HCT116 (cell line): Measurements from ENCODE around the gene VPS25. TPM values are rescaled to one million over a fixed set of nuclear protein-coding genes. Genes with fewer than 3 reads are reported as not detected.

Experiments
- ATAC-seq: fragments of 200-7000 bp; cut with Tn5 transposase; 2 replicates; pipeline ENCODE4 v1.9.1; 2020; ENCODE audit warnings: mild to moderate bottlenecking, moderate library complexity
- BruUV-seq: library from RNA; stranded (reverse); fragments of 400-500 nt; replicated peaks from 2 replicates; lab custom pipeline; 2021; lab: Mats Ljungman, UMichigan
- CTCF ChIA-PET: fragments of 300-600 bp; sonication (Branson Sonifier 250); formaldehyde crosslinking; loops from one replicate; lab custom pipeline; 2021; ENCODE audit warnings: antibody characterized with exemption; lab: Charles Lee
- POLR2A ChIA-PET: fragments of 300-600, 350-600 bp; sonication (Branson Sonifier 250); formaldehyde crosslinking; loops from one replicate; lab custom pipeline; 2021; ENCODE audit warnings: antibody characterized with exemption; lab: Charles Lee
- RAD21 ChIA-PET, 2 experiments: fragments of 300-600 bp; sonication (Branson Sonifier 250); formaldehyde crosslinking; loops; one replicate each; lab custom pipeline; 2023; ENCODE audit warnings: low total read pairs in 2 of 2; ENCODE audit not compliant: uncharacterized antibody in 2 of 2, unreplicated experiment in 2 of 2, low non-redundant PET in 1 of 2; lab: Charles Lee
- DNase-seq: peaks from one replicate; pipeline ENCODE4 v3.0.0-alpha.2; 2010; ENCODE audit warnings: low read depth, low spot score
- H2AFZ ChIP-seq: fragments of 200-600 bp; shearing (Covaris generic), sonication (generic); 2 replicates; pipeline ENCODE4 v1.6.1; 2017; ENCODE audit warnings: low read depth, mixed run types, mixed read lengths, antibody characterized with exemption, low read length; ENCODE audit not compliant: poor library complexity, severe bottlenecking
- H3K27ac ChIP-seq: 2 replicates; pipeline ENCODE4 v1.5.1; 2012; ENCODE audit warnings: low read depth, low read length
- H3K27me3 ChIP-seq: fragments of 200-600 bp; sonication (generic); 2 replicates; pipeline ENCODE4 v1.6.1; 2016; ENCODE audit warnings: mixed run types, low read length, mixed read lengths; ENCODE audit not compliant: insufficient read depth
- H3K36me3 ChIP-seq, 2 experiments: fragments of 200-500 bp in 1 of 2; fragments of 200-600 bp in 1 of 2; sonication (Bioruptor generic) in 1 of 2; sonication (generic) in 1 of 2; 2 replicates each; pipeline versions ENCODE4 v1.5.1 to v1.6.1; 2014 to 2016; ENCODE audit warnings: low read length in 2 of 2, inconsistent platforms in 1 of 2, mixed read lengths in 1 of 2, mixed run types in 1 of 2; ENCODE audit not compliant: insufficient read depth in 2 of 2, control insufficient read depth in 1 of 2
- H3K4me1 ChIP-seq, 2 experiments: fragments of 200-600 bp in 1 of 2; sonication (generic) in 1 of 2; 2 replicates each; pipeline versions ENCODE4 v1.5.1 to v1.6.1; 2012 to 2017; ENCODE audit warnings: low read length in 2 of 2, inconsistent platforms in 1 of 2, mild to moderate bottlenecking in 1 of 2, mixed read lengths in 1 of 2, mixed run types in 1 of 2, moderate library complexity in 1 of 2; ENCODE audit not compliant: insufficient read depth in 2 of 2, control insufficient read depth in 1 of 2
- H3K4me2 ChIP-seq: fragments of 200-600 bp; sonication (generic); 2 replicates; pipeline ENCODE4 v1.6.1; 2017; ENCODE audit warnings: mixed run types, low read length, mixed read lengths
- H3K4me3 ChIP-seq, 2 experiments: fragments of 200-600 bp in 1 of 2; sonication (generic) in 1 of 2; replicated peaks in 1 of 2; 2 replicates each; pipeline ENCODE4 v1.5.1; 2011 to 2016; ENCODE audit warnings: low read length in 2 of 2, control low read depth in 1 of 2, low read depth in 1 of 2, mild to moderate bottlenecking in 1 of 2, mixed read lengths in 1 of 2, mixed run types in 1 of 2
- H3K79me2 ChIP-seq: fragments of 200-600 bp; sonication (generic); 2 replicates; pipeline ENCODE4 v1.6.1; 2017; ENCODE audit warnings: mild to moderate bottlenecking, mixed run types, low read length, moderate library complexity, mixed read lengths; ENCODE audit not compliant: insufficient read depth
- H3K9ac ChIP-seq: fragments of 200-600 bp; sonication (generic); 2 replicates; pipeline ENCODE4 v1.6.1; 2016; ENCODE audit warnings: low read length, mixed read lengths
- H3K9me2 ChIP-seq: fragments of 200-600 bp; sonication (generic), shearing (Covaris generic); 2 replicates; pipeline ENCODE4 v1.6.1; 2017; ENCODE audit warnings: mixed run types, mild to moderate bottlenecking, moderate library complexity; ENCODE audit not compliant: insufficient read depth
- H3K9me3 ChIP-seq, 2 experiments: fragments of 200-500 bp in 1 of 2; fragments of 200-600 bp in 1 of 2; sonication (Bioruptor generic) in 1 of 2; sonication (generic) in 1 of 2; 2 replicates each; pipeline ENCODE4 v1.6.1; 2014 to 2017; ENCODE audit warnings: low read length in 2 of 2, mixed read lengths in 2 of 2, inconsistent platforms in 1 of 2, low read depth in 1 of 2, mild to moderate bottlenecking in 1 of 2, mixed run types in 1 of 2, moderate library complexity in 1 of 2; ENCODE audit not compliant: control insufficient read depth in 1 of 2, insufficient read depth in 1 of 2
- H4K20me1 ChIP-seq: fragments of 200-600 bp; sonication (generic), shearing (Covaris generic); 2 replicates; pipeline ENCODE4 v1.6.1; 2017; ENCODE audit warnings: mixed run types, mild to moderate bottlenecking, moderate library complexity; ENCODE audit not compliant: insufficient read depth
- ELF1 ChIP-seq: IDR thresholded peaks from 2 replicates; pipeline ENCODE4 v1.6.1; 2012; ENCODE audit warnings: low read depth, borderline replicate concordance
- POLR2A ChIP-seq: IDR thresholded peaks from 2 replicates; pipeline ENCODE4 v1.7.0; 2011; ENCODE audit warnings: borderline replicate concordance; ENCODE audit not compliant: insufficient read depth, insufficient read length; ENCODE audit errors: extremely low read depth
- POLR2AphosphoS5 ChIP-seq: IDR thresholded peaks from 2 replicates; pipeline ENCODE4 v1.6.1; 2011; ENCODE audit warnings: mild to moderate bottlenecking, low read depth, low read length, moderate library complexity
- RAD21 ChIP-seq: IDR thresholded peaks from 2 replicates; pipeline ENCODE4 v1.6.1; 2012; ENCODE audit warnings: low read depth, mild to moderate bottlenecking
- SP1 ChIP-seq: IDR thresholded peaks from 2 replicates; pipeline ENCODE4 v1.6.1; 2012; ENCODE audit warnings: low read depth
- SRF ChIP-seq: IDR thresholded peaks from 2 replicates; pipeline ENCODE4 v1.6.1; 2012; ENCODE audit warnings: low read depth
- TCF7L2 ChIP-seq: IDR thresholded peaks from 2 replicates; pipeline ENCODE4 v1.7.0; 2011; ENCODE audit warnings: borderline replicate concordance, inconsistent platforms; ENCODE audit not compliant: insufficient read depth, insufficient read length; ENCODE audit errors: extremely low read depth
- intact Hi-C: fragments of 100-400 bp; cut with micrococcal nuclease; formaldehyde crosslinking; loops from 2 replicates; pipeline ENCODE4 v1.10.0; 2022
- total RNA-seq: library from RNA; stranded (reverse); gene quantifications from one replicate; pipeline ENCODE4 v1.2.1, GENCODE V29; 2021; ENCODE audit not compliant: unreplicated experiment
- TF ChIP-seq, protein P1 (sequence below), 3 experiments: fragments of 200-600 bp in 1 of 3; sonication (generic) in 1 of 3; IDR thresholded peaks in 2 of 3; conservative IDR thresholded peaks in 1 of 3; 2 replicates each; pipeline ENCODE4 v1.5.1; 2012 to 2017; ENCODE audit warnings: low read depth in 2 of 3, low read length in 2 of 3, antibody characterized with exemption in 1 of 3, borderline replicate concordance in 1 of 3, control low read depth in 1 of 3, mild to moderate bottlenecking in 1 of 3, mixed read lengths in 1 of 3, mixed run types in 1 of 3, moderate library complexity in 1 of 3; ENCODE audit not compliant: insufficient read depth in 1 of 3

VPS25 gene
- total RNA-seq, 1 experiment from 2014 or later = 57.0 TPM

DNA sequence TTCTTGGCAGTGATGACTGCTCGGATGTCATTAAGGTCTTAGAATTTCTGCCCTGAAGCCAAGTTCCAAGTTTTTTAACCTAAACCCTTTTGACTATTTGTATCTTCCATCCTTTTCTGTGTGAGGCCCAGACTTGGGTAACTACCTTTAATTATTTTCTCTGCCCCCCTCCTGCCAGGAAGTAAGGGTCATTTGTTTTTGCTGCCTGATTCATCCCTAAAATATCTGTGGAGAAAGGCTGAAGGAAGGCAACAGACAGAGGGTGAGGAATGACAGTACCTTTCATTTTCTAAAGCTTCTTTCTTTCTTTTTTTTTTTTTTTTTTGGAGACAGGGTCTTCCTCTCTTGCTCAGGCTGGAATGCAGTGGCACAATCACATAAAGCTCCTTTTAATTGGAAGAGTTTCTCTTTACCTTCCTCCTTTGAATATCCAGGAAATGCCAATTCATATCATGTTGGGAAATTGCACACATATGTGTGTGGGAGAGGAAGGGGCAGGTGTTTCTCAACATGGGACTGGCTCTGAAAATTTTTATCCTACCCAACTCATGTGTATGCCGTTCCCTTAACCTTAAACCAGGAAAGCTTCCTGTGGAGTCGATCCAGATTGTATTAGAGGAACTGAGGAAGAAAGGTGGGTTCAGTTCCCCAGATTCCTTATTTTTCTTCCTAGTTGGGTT, 957 bp downstream of the VPS25 start:
- H3K9ac ChIP-seq = peak overlapping the region; percentile 82
- no peaks in the 10 kb centered on the region for H3K27me3 ChIP-seq
- no peak for TF ChIP-seq POLR2A
- ChIA-PET RAD21 (no interaction called here), CTCF (interaction anchor here (3.6 kb wide), 1 partner anchor 11 kb away, joined by 24 read pairs; no protein-coding TSS in a partner anchor), POLR2A (interaction anchor here (0.6 kb wide), 1 partner anchor 48 kb away, joined by 3 read pairs; no protein-coding TSS in a partner anchor)
- peaks cover 8 to 12% of the 10 kb centered on the region in 2 experiments; a peak in 2 of 4 replicates for H3K4me1 ChIP-seq
- H3K27ac ChIP-seq = peak overlapping the region; percentile 65
- H3K79me2 ChIP-seq = peaks cover 19% of the 10 kb centered on the region
- no peaks in the 10 kb centered on the region for H4K20me1 ChIP-seq
- no peaks in the 10 kb centered on the region for H3K9me3 ChIP-seq
- intact Hi-C loops = no loop called here
- peaks cover 8 to 20% of the 10 kb centered on the region in 2 experiments for H3K36me3 ChIP-seq
- peak overlapping the region; percentile 74 for H3K4me2 ChIP-seq
- H3K9me2 ChIP-seq = no peaks in the 10 kb centered on the region
- H3K4me3 ChIP-seq = peak overlapping the region; percentile 85 to 99
- no peak overlapping the region for H2AFZ ChIP-seq
- BruUV-seq = no TSS peak
- ATAC-seq (no peak), DNase-seq (no peak)

DNA sequence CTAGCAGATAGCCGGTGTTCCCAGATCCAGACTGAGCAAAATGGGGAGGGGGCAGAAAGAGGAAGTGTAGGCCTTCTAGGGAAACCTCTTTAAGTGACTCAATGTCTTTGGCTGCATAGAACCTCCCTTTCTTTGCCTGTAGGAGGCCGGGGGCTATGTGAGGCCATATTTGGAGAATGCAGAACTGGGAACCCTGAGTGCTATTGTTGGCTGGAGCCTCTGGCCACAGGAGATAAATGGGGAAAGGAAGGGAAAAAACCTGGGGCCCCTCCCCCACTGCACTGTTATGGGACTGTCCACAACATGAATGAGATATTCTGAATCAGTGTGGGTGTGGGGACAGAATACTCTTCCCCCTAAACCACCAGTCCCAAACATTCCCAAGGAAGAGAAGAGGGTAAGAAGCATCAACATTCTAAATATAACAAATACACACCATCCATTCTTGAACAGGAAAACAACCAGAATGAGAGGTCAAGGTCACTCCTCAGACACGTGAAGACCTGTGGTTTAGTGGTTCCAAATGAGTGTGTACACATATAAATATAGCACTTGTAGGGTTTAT, 2.4 kb downstream of the VPS25 start:
- no peak overlapping the region for H3K27ac ChIP-seq
- H3K4me3 ChIP-seq = no peak overlapping the region
- no peak for ATAC-seq
- no peaks in the 10 kb centered on the region for H3K9me2 ChIP-seq
- CTCF ChIA-PET = no interaction called here
- no peak overlapping the region for H3K4me2 ChIP-seq
- TF ChIP-seq POLR2AphosphoS5 = no peak
- TF ChIP-seq, protein P1, sequence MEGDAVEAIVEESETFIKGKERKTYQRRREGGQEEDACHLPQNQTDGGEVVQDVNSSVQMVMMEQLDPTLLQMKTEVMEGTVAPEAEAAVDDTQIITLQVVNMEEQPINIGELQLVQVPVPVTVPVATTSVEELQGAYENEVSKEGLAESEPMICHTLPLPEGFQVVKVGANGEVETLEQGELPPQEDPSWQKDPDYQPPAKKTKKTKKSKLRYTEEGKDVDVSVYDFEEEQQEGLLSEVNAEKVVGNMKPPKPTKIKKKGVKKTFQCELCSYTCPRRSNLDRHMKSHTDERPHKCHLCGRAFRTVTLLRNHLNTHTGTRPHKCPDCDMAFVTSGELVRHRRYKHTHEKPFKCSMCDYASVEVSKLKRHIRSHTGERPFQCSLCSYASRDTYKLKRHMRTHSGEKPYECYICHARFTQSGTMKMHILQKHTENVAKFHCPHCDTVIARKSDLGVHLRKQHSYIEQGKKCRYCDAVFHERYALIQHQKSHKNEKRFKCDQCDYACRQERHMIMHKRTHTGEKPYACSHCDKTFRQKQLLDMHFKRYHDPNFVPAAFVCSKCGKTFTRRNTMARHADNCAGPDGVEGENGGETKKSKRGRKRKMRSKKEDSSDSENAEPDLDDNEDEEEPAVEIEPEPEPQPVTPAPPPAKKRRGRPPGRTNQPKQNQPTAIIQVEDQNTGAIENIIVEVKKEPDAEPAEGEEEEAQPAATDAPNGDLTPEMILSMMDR (IDR thresholded peaks at IDR 0.05 in 2 of 3, conservative IDR thresholded peaks at IDR 0.05 in 1 of 3; ENCODE audit: borderline replicate concordance in 1 of 3, insufficient read depth in 1 of 3, low read depth in 2 of 3, low read length in 2 of 3) = no peak
- no peak for TF ChIP-seq SP1
- TF ChIP-seq ELF1 = no peak
- no peak for TF ChIP-seq TCF7L2
- TF ChIP-seq SRF = no peak
- no peak for TF ChIP-seq RAD21
- H3K4me1 ChIP-seq = peaks cover 8 to 12% of the 10 kb centered on the region in 2 experiments; a peak in 2 of 4 replicates
- no peaks in the 10 kb centered on the region for H4K20me1 ChIP-seq
- H3K9me3 ChIP-seq = no peaks in the 10 kb centered on the region
- peaks cover 19% of the 10 kb centered on the region for H3K79me2 ChIP-seq
- no peaks in the 10 kb centered on the region for H3K27me3 ChIP-seq
- intact Hi-C loops = no loop called here
- H2AFZ ChIP-seq = no peak overlapping the region
- no peak for DNase-seq
- no TSS peak for BruUV-seq
- peaks cover 10 to 22% of the 10 kb centered on the region in 2 experiments for H3K36me3 ChIP-seq
- POLR2A ChIA-PET = no interaction called here
- H3K9ac ChIP-seq = no peak overlapping the region
- RAD21 ChIA-PET = no interaction called here
